Epithelial cell of prostate (primary cell): ENCODE data around the gene AGTPBP1.
"Not testable (repeated sequence)": the region's sequence is repeated elsewhere in the genome, so short reads cannot be mapped to it uniquely, and the experiment has no call there.

Experiments
- DNase-seq: peaks from one replicate; pipeline ENCODE4 v3.0.0-alpha.2; 2011; ENCODE audit warnings: low read depth, low spot score
- H3K27ac ChIP-seq: fragments of 450-650 bp; 2 replicates; pipeline ENCODE4 v1.5.1; 2017; ENCODE audit warnings: mild to moderate bottlenecking

Gene AGTPBP1

GRCh38 chr9:85645909-85646627 lies 95.7 kb downstream of the AGTPBP1 start:
- DNase-seq, result no peak
- no peak overlapping the region for H3K27ac ChIP-seq

DNA sequence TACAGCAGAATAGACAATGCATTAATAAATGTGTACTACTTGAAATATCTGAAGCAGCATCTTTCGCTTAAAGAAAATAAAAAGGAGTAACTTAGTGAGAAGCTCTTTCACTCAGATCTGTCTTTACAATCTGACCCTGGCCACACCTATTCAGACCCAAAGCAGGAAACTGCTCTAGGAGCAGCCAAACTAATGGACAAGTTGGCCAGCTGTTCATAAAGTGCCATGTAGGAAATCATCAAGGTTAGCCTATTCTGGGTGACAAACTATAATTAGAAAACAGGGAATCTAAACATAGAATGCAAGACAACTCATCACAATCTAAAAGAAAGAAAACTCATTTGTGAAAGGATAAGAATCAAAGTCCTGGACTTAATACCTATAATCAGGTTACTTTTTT lies 101.3 kb downstream of the AGTPBP1 start:
- H3K27ac ChIP-seq, result no peak overlapping the region
- DNase-seq, result no peak

- no peak overlapping the region for H3K27ac ChIP-seq
- no peak for DNase-seq
Observed at GRCh38 chr9:85639675-85640186, 102.0 kb downstream of the AGTPBP1 start.

- H3K27ac ChIP-seq, result no peak overlapping the region
- no peak for DNase-seq
Observed at GRCh38 chr9:85631809-85632208, 109.9 kb downstream of the AGTPBP1 start.

DNA sequence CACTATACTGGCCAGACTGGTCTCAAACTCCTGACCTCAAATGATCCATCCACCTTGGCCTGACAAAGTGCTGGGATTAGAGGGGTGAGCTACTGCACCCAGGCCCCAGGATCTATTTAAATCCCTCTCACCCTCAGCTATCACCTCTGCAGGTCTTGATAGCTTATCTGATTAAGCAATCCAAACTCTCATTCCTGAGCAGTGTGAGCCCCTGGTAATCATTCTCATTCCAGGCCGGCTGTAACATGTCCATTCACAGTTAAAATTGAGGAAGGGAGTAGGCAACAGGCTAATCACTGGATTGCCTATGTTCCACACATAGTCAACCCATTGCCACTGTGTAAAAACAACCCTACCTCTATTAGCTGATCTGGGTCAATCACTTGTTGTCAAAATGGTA lies 111.1 kb downstream of the AGTPBP1 start:
- H3K27ac ChIP-seq, result no peak overlapping the region
- DNase-seq, result no peak

GRCh38 chr9:85617141-85617670 lies 124.5 kb downstream of the AGTPBP1 start:
- H3K27ac ChIP-seq, result no peak overlapping the region
- DNase-seq, result no peak

- DNase-seq, result no peak
- H3K27ac ChIP-seq, result no peak overlapping the region
Observed at GRCh38 chr9:85615792-85616191, 126.0 kb downstream of the AGTPBP1 start.

DNA sequence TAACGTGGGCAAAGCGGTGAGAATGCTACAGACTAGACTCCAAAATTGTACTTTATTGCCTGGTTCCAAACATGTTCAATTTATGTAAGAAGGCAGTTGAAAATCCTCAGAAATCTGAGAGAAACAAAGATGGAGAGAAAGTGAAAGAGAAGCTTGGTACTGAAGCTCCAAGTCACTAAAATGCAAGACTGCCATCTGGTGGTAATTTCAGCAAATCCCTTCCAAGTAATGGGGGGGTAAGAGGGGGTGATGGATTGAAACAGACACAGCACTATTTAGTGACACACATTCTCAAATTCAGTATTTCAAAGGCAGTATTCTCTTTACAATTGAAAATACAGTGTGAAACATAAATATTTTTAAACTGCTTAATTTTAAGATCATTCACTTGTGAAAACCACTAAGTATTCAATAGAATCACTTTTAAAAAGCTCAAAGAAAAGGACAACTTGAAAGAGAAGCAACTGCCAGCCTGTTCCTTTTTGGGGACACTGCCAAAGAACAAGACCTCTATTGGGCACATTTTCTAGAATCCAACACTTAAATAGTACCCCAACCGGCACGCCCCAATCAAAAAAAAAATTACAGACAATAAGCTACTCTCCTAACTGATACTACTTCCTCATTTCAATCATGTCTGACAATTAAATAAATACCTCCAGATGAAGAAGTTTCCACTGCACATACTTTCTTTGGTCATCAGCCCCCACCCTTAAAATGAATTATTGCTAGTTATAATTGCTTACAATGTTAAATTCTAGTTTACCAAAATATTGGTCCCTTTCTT lies 131.5 kb downstream of the AGTPBP1 start:
- no peak overlapping the region for H3K27ac ChIP-seq
- DNase-seq, result peak; percentile 5

- H3K27ac ChIP-seq, result no peak overlapping the region
- DNase-seq, result no peak
Observed at GRCh38 chr9:85605905-85606304, 135.8 kb downstream of the AGTPBP1 start.

GRCh38 chr9:85603936-85604335 lies 137.8 kb downstream of the AGTPBP1 start:
- no peak overlapping the region for H3K27ac ChIP-seq
- no peak for DNase-seq

- H3K27ac ChIP-seq, result no peak overlapping the region
- DNase-seq, result no peak
Observed at GRCh38 chr9:85602742-85603141, 139.0 kb downstream of the AGTPBP1 start.

DNA sequence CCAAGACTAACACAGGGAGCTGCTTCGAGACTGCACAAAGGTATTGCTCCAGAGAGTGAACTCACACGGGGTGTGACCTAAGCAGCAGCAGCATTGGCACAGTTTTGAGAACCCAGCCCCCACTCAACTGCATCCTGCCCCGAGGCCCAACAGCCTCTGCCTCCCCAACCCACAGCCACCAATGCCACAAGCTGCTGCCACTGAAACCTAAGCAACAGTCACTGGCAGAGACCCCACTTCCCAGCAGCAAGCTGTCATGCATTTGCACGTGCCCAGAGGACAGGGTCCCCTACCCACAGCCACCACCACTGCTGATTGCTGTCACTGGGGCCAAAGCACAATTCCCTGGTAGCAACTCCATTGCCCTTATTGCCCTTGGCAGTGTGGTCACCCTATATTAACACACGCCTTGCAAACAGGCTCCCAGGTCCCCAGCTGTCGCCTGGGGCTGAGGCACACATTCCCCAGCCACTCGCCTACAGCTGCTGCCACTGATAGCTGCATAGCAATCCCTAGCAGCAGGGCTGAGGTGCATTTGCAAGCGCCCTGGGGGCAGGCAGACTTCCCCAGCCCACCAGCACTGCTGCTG lies 141.0 kb downstream of the AGTPBP1 start:
- no peak overlapping the region for H3K27ac ChIP-seq
- no peak for DNase-seq

- no peak overlapping the region for H3K27ac ChIP-seq
- no peak for DNase-seq
Observed at GRCh38 chr9:85599540-85600105, 142.1 kb downstream of the AGTPBP1 start.

- no peak overlapping the region for H3K27ac ChIP-seq
- DNase-seq, result no peak
Observed at GRCh38 chr9:85594316-85594715, 147.4 kb downstream of the AGTPBP1 start.

- no peak overlapping the region for H3K27ac ChIP-seq
- DNase-seq, result no peak
Observed at GRCh38 chr9:85586684-85587083, 155.1 kb downstream of the AGTPBP1 start.

GRCh38 chr9:85577353-85577952 lies 164.3 kb downstream of the AGTPBP1 start:
- DNase-seq, result no peak
- no peak overlapping the region for H3K27ac ChIP-seq

DNA sequence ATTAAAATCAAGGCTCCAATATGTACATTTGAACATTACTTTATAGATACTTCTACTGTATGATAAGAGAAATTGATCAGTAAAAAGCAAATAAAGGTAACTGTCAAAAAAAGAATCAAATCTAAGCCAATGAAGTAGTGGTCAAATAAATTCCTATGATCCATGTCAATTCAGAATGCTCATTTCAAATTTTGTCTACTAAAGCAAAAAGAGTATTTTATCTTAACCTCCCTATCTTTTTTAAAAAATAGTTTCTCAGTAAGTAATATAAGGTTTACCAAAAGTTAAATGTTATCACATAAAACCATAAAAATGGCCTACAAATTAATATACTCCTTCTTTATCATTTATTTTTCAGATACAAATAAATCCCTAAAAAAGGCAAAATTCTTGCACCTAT lies 165.9 kb downstream of the AGTPBP1 start:
- DNase-seq, result no peak
- H3K27ac ChIP-seq, result no peak overlapping the region

DNA sequence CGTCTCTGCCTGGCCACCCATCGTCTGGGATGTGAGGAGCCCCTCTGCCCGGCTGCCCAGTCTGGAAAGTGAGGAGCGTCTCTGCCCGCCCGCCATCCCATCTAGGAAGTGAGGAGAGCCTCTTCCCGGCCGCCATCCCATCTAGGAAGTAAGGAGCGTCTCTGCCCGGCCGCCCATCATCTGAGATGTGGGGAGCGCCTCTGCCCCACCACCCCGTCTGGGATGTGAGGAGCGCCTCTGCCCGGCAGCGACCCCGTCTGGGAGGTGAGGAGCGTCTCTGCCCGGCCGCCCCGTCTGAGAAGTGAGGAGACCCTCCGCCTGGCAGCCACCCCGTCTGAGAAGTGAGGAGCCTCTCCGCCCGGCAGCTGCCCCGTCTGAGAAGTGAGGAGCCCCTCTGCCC lies 168.2 kb downstream of the AGTPBP1 start:
- DNase-seq, H3K27ac ChIP-seq: not testable (repeated sequence)

DNA sequence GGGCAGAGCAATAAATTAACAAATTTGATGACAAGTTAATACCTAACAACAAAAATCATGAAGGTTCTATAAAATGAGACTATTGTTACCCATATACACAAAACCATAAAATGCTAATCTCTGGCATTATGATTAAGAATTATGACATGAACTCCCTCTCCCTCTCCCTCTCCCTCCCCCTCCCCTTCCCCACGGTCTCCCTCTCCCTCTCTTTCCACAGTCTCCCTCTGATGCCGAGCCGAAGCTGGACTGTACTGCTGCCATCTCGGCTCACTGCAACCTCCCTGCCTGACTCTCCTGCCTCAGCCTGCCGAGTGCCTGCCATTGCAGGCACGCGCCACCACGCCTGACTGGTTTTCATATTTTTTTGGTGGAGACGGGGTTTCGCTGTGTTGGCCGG lies 168.8 kb downstream of the AGTPBP1 start:
- not testable (repeated sequence) for H3K27ac ChIP-seq, DNase-seq

- DNase-seq, result no peak
- no peak overlapping the region for H3K27ac ChIP-seq
Observed at GRCh38 chr9:85569988-85570387, 171.8 kb downstream of the AGTPBP1 start.
